ENCODE results near the gene AFF1.

The AFF1 gene

GRCh38 chr4:86910369-86910768 is 24.4 kb upstream of the AFF1 start:
- TF ChIP-seq, protein P1, sequence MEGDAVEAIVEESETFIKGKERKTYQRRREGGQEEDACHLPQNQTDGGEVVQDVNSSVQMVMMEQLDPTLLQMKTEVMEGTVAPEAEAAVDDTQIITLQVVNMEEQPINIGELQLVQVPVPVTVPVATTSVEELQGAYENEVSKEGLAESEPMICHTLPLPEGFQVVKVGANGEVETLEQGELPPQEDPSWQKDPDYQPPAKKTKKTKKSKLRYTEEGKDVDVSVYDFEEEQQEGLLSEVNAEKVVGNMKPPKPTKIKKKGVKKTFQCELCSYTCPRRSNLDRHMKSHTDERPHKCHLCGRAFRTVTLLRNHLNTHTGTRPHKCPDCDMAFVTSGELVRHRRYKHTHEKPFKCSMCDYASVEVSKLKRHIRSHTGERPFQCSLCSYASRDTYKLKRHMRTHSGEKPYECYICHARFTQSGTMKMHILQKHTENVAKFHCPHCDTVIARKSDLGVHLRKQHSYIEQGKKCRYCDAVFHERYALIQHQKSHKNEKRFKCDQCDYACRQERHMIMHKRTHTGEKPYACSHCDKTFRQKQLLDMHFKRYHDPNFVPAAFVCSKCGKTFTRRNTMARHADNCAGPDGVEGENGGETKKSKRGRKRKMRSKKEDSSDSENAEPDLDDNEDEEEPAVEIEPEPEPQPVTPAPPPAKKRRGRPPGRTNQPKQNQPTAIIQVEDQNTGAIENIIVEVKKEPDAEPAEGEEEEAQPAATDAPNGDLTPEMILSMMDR (IDR thresholded peaks at IDR 0.05; ENCODE audit: low read depth, low read length) = no peak
- DNase-seq (ENCODE audit: low read depth, low spot score) = no peak
- H3K4me3 ChIP-seq (ENCODE audit: low read depth, low read length) = no peak overlapping the region
- in situ Hi-C loops (cut with HindIII; ENCODE audit: low sequenced_read_pairs) = no loop called here

GRCh38 chr4:86910820-86911684 is 23.8 kb upstream of the AFF1 start:
- in situ Hi-C loops (cut with HindIII; ENCODE audit: low sequenced_read_pairs) = no loop called here
- TF ChIP-seq, protein P1 (IDR thresholded peaks at IDR 0.05; ENCODE audit: low read depth, low read length) = no peak

DNA sequence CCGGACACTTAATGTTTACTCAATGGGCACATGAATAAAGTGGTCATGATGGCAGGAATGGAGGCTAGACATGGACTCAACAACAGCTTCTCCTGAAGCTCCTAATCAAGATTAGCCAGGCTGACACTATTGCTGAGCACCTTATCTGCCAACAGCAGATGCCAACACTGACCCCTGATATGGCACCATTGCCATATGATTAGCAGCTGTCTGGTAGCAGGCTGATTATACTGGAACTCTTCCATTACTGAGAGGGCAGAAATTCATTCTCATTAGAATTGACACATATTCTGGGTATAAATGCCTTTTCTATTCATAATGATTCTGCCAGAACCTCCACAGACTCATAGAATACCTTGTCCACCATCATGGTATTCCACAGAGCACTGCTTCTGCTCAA is 18.4 kb upstream of the AFF1 start:
- no peak for DNase-seq (ENCODE audit: low read depth, low spot score)
- H3K4me3 ChIP-seq (ENCODE audit: low read depth, low read length) = no peak overlapping the region
- in situ Hi-C loops (cut with HindIII; ENCODE audit: low sequenced_read_pairs) = no loop called here
- TF ChIP-seq, protein P1 (IDR thresholded peaks at IDR 0.05; ENCODE audit: low read depth, low read length) = no peak

More at GRCh38 chr4:86910820-86911684, 23.8 kb upstream of the AFF1 start:
- no peak for DNase-seq (ENCODE audit: low read depth, low spot score)
- H3K4me3 ChIP-seq (ENCODE audit: low read depth, low read length) = no peak overlapping the region

- TF ChIP-seq, protein P1 (IDR thresholded peaks at IDR 0.05; ENCODE audit: low read depth, low read length) = no peak
- in situ Hi-C loops (cut with HindIII; ENCODE audit: low sequenced_read_pairs) = no loop called here
- DNase-seq (ENCODE audit: low read depth, low spot score) = no peak
- no peak overlapping the region for H3K4me3 ChIP-seq (ENCODE audit: low read depth, low read length)
Observed at GRCh38 chr4:86917212-86918039, 17.4 kb upstream of the AFF1 start.

- no peak overlapping the region for H3K4me3 ChIP-seq (ENCODE audit: low read depth, low read length)
- in situ Hi-C loops (cut with HindIII; ENCODE audit: low sequenced_read_pairs) = no loop called here
- DNase-seq (ENCODE audit: low read depth, low spot score) = peak; percentile 19
- TF ChIP-seq, protein P1 (IDR thresholded peaks at IDR 0.05; ENCODE audit: low read depth, low read length) = no peak
Observed at GRCh38 chr4:86918539-86919072, 16.2 kb upstream of the AFF1 start.

GRCh38 chr4:86919561-86920223 is 15.1 kb upstream of the AFF1 start:
- TF ChIP-seq, protein P1 (IDR thresholded peaks at IDR 0.05; ENCODE audit: low read depth, low read length) = no peak
- in situ Hi-C loops (cut with HindIII; ENCODE audit: low sequenced_read_pairs) = no loop called here
- no peak overlapping the region for H3K4me3 ChIP-seq (ENCODE audit: low read depth, low read length)
- DNase-seq (ENCODE audit: low read depth, low spot score) = no peak
